Osteocyte (in vitro differentiated cells): Measurements from ENCODE around the gene GPC5. TPM values are rescaled to one million over a fixed set of nuclear protein-coding genes. Genes with fewer than 3 reads are reported as not detected.

Experiments used
- DNase-seq: peaks from one replicate; pipeline ENCODE4 v3.0.0; 2021; ENCODE audit warnings: mixed read lengths; ENCODE audit not compliant: unreplicated experiment; ENCODE audit errors: extremely low spot score
- H3K27ac Mint-ChIP-seq: one replicate; pipeline ENCODE4 v1.8.0; 2021; ENCODE audit warnings: mild to moderate bottlenecking, mixed read lengths; ENCODE audit not compliant: unreplicated experiment
- H3K27me3 Mint-ChIP-seq: one replicate; pipeline ENCODE4 v1.8.0; 2021; ENCODE audit warnings: mixed read lengths; ENCODE audit not compliant: unreplicated experiment
- H3K36me3 Mint-ChIP-seq: one replicate; pipeline ENCODE4 v1.8.0; 2021; ENCODE audit warnings: mixed read lengths; ENCODE audit not compliant: unreplicated experiment
- H3K4me1 Mint-ChIP-seq: one replicate; pipeline ENCODE4 v1.8.0; 2021; ENCODE audit warnings: mixed read lengths; ENCODE audit not compliant: unreplicated experiment
- H3K4me3 Mint-ChIP-seq: one replicate; pipeline ENCODE4 v1.8.0; 2021; ENCODE audit warnings: mild to moderate bottlenecking, moderate library complexity, mixed read lengths; ENCODE audit not compliant: unreplicated experiment
- H3K9me3 Mint-ChIP-seq: one replicate; pipeline ENCODE4 v1.8.0; 2021; ENCODE audit warnings: mixed read lengths; ENCODE audit not compliant: unreplicated experiment
- CTCF ChIP-seq: fragments of 200-600 bp; sonication (generic); IDR thresholded peaks from 2 replicates; pipeline ENCODE4 v1.5.0; 2021; ENCODE audit warnings: antibody characterized with exemption, mild to moderate bottlenecking, moderate library complexity
- total RNA-seq: library from RNA; stranded (reverse); gene quantifications from 2 replicates; pipeline ENCODE4 v1.2.1, GENCODE V29; 2021

The GPC5 gene
- total RNA-seq, 1 donor from 2014 or later, result 12.9 TPM

DNA sequence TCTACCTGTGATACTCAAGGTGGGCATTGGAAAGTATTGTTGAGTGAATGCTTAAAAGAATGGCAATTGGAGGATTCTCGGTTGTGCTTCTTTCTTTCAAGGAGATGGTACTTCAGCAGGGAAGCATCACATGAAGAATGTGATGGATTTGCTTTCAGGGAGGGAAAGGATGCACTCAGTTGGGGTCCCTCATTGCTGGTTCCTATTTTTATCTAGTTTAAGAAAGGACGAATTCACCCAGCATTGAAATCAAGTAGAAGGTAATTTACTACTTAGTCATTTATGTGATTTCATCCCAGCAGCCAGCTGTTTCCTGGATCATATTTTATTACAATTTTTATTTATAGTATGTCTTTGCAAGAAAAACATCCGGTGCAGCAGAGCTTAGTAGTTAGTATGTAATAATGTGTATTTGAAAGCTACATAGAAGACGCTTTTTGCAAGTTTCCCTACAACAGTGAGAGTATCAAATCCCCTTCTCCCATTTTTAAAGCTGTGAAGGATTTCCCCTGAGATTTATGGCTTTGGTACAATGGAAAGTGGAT lies 417.9 kb downstream of the GPC5 start:
- no peaks in the 10 kb centered on the region for H3K36me3 Mint-ChIP-seq
- H3K4me3 Mint-ChIP-seq, result no peak overlapping the region
- no peaks in the 10 kb centered on the region for H3K9me3 Mint-ChIP-seq
- peaks cover 10% of the 10 kb centered on the region for H3K27me3 Mint-ChIP-seq
- no peak for TF ChIP-seq CTCF
- DNase-seq, result no peak
- H3K4me1 Mint-ChIP-seq, result peaks cover 7% of the 10 kb centered on the region
- no peak overlapping the region for H3K27ac Mint-ChIP-seq

- Mint-ChIP-seq H3K4me3 (no peak overlapping the region), H3K27me3 (peaks cover 5% of the 10 kb centered on the region), H3K4me1 (peaks cover 7% of the 10 kb centered on the region), H3K9me3 (no peaks in the 10 kb centered on the region), H3K36me3 (no peaks in the 10 kb centered on the region), H3K27ac (no peak overlapping the region)
- peak; percentile 32 for TF ChIP-seq CTCF
- DNase-seq, result no peak
Observed at GRCh38 chr13:91817250-91817649, 418.8 kb downstream of the GPC5 start.

DNA sequence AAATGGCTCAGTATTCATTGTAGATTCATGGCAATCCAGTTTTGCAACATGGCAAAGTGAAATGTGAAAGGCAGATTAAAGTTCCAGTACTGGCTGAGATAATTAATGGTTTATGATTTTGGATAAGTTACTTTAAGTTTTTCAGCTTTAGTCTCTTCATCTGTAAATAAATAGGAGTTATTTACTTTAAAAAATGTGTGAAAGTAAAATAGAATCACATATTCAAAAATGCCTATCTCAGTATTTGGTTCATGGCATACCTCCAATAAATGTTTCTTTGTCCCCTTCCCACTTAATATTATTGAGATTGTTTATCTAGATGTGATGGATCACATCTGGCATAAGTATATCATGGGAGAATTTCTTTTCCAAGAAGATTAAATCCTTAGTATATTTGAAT lies 426.0 kb downstream of the GPC5 start:
- DNase-seq, result no peak
- Mint-ChIP-seq H3K27ac (no peak overlapping the region), H3K4me1 (no peaks in the 10 kb centered on the region), H3K36me3 (peaks cover 6% of the 10 kb centered on the region), H3K4me3 (no peak overlapping the region), H3K27me3 (peaks cover 9% of the 10 kb centered on the region), H3K9me3 (peaks cover 15% of the 10 kb centered on the region)
- TF ChIP-seq CTCF, result no peak

GRCh38 chr13:91825516-91825915 lies 427.1 kb downstream of the GPC5 start:
- Mint-ChIP-seq H3K27ac (no peak overlapping the region), H3K36me3 (peaks cover 6% of the 10 kb centered on the region), H3K27me3 (peaks cover 9% of the 10 kb centered on the region), H3K4me1 (no peaks in the 10 kb centered on the region), H3K4me3 (no peak overlapping the region), H3K9me3 (peaks cover 18% of the 10 kb centered on the region)
- TF ChIP-seq CTCF, result no peak
- DNase-seq, result no peak

DNA sequence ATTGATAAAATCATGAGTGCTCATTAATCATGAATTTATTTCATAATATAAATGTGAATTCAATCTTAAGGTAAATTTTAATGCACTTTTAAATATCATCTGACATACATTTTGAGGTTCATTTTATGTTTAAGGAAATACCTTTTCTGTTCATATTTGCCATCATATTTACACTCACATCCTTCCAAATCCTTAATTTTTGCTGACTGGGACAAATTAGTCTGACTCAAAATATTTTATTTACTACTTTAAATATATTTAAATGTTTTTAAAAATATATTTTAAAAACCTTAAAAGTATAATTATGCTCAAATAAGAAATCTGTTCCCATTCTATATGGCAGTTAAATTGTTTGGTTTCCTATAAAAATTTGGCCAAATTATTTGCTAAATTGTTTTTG lies 438.1 kb downstream of the GPC5 start:
- Mint-ChIP-seq H3K9me3 (peaks cover 6% of the 10 kb centered on the region), H3K27ac (no peak overlapping the region), H3K4me3 (no peak overlapping the region), H3K4me1 (no peaks in the 10 kb centered on the region), H3K36me3 (no peaks in the 10 kb centered on the region), H3K27me3 (no peaks in the 10 kb centered on the region)
- no peak for TF ChIP-seq CTCF
- DNase-seq, result no peak
